ENCODE measurements around the gene CD8B. TPM values are rescaled to one million over a fixed set of nuclear protein-coding genes. Genes with fewer than 3 reads are reported as not detected.
A peak's percentile ranks its signal among the peaks of the same experiment; 100 is the strongest.
"Not testable (repeated sequence)": the region's sequence is repeated elsewhere in the genome, so short reads cannot be mapped to it uniquely, and the experiment has no call there.

Gene CD8B
- total and polyA plus RNA-seq, 9 of the 15 experiments (the other 6 are each of a cell fraction or from before 2014, with no cell fraction given), result not detected

GRCh38 chr2:86856498-86856897 lies 5.2 kb downstream of the CD8B start:
- H3K9ac ChIP-seq (ENCODE audit: insufficient read depth in 1 of 2, low read depth in 2 of 2, low read length in 2 of 2); POLR2A ChIA-PET; H3K79me2 ChIP-seq (ENCODE audit: control insufficient read depth, insufficient read depth, low read length); H3K4me3 ChIP-seq; H3K27ac ChIP-seq (ENCODE audit: extremely low read depth, low read depth, low read length); CTCF ChIA-PET (ENCODE audit: low intra/inter-chr PET ratio); H4K20me1 ChIP-seq (replicated peaks; ENCODE audit: control insufficient read depth, insufficient read depth, low read length); BruUV-seq (replicated peaks); in situ Hi-C loops (cut with MboI); H3K4me1 ChIP-seq (replicated peaks in 1 of 2; ENCODE audit: control insufficient read depth in 2 of 2, insufficient read depth in 2 of 2, low read length in 2 of 2); H3K9me1 ChIP-seq (ENCODE audit: control insufficient read depth, insufficient read depth, low read length); ATAC-seq; H3K36me3 ChIP-seq (ENCODE audit: control insufficient read depth, insufficient read depth, low read length); intact Hi-C loops (cut with micrococcal nuclease); FAIRE-seq; H2AFZ ChIP-seq (ENCODE audit: low read depth, low read length); DNase-seq (ENCODE audit: extremely low read depth in 1 of 4, low spot score in 3 of 4); H3K27me3 ChIP-seq (ENCODE audit: control insufficient read depth in 2 of 2, insufficient read depth in 2 of 2, low read length in 2 of 2); H3K4me2 ChIP-seq (ENCODE audit: insufficient read depth, low read length); H3K9me3 ChIP-seq (replicated peaks; ENCODE audit: control insufficient read depth, insufficient read depth, low read depth, low read length): not testable (repeated sequence)
- WGBS (ENCODE audit: insufficient coverage, low coverage, missing lambda C conversion rate), result 0% methylated on average over 1 of the region's 4 CpGs

GRCh38 chr2:86855981-86856380 lies 5.7 kb downstream of the CD8B start:
- H4K20me1 ChIP-seq (replicated peaks; ENCODE audit: control insufficient read depth, insufficient read depth, low read length); DNase-seq (ENCODE audit: extremely low read depth in 1 of 4, low spot score in 3 of 4); ATAC-seq; H3K4me1 ChIP-seq (replicated peaks in 1 of 2; ENCODE audit: control insufficient read depth in 2 of 2, insufficient read depth in 2 of 2, low read length in 2 of 2); H3K9ac ChIP-seq (ENCODE audit: insufficient read depth in 1 of 2, low read depth in 2 of 2, low read length in 2 of 2); H3K27ac ChIP-seq (ENCODE audit: extremely low read depth, low read depth, low read length); H2AFZ ChIP-seq (ENCODE audit: low read depth, low read length); POLR2A ChIA-PET; H3K9me1 ChIP-seq (ENCODE audit: control insufficient read depth, insufficient read depth, low read length); H3K79me2 ChIP-seq (ENCODE audit: control insufficient read depth, insufficient read depth, low read length); BruUV-seq (replicated peaks); H3K9me3 ChIP-seq (replicated peaks; ENCODE audit: control insufficient read depth, insufficient read depth, low read depth, low read length); H3K4me3 ChIP-seq; CTCF ChIA-PET (ENCODE audit: low intra/inter-chr PET ratio); intact Hi-C loops (cut with micrococcal nuclease); FAIRE-seq; H3K27me3 ChIP-seq (ENCODE audit: control insufficient read depth in 2 of 2, insufficient read depth in 2 of 2, low read length in 2 of 2); H3K36me3 ChIP-seq (ENCODE audit: control insufficient read depth, insufficient read depth, low read length); H3K4me2 ChIP-seq (ENCODE audit: insufficient read depth, low read length); in situ Hi-C loops (cut with MboI): not testable (repeated sequence)
- 0% methylated on average over 6 of the region's 6 CpGs for WGBS (ENCODE audit: insufficient coverage, low coverage, missing lambda C conversion rate)
- TF ChIP-seq NFIC (IDR thresholded peaks at IDR 0.05), result 0 out of 2 replicates have a peak, but pooled peaks have one; percentile 20

GRCh38 chr2:86851581-86851980 lies 10.1 kb downstream of the CD8B start:
- H3K9me3 ChIP-seq (replicated peaks; ENCODE audit: control insufficient read depth, insufficient read depth, low read depth, low read length); BruUV-seq (replicated peaks); H3K36me3 ChIP-seq (ENCODE audit: control insufficient read depth, insufficient read depth, low read length); H3K9me1 ChIP-seq (ENCODE audit: control insufficient read depth, insufficient read depth, low read length); H3K79me2 ChIP-seq (ENCODE audit: control insufficient read depth, insufficient read depth, low read length); in situ Hi-C loops (cut with MboI); H2AFZ ChIP-seq (ENCODE audit: low read depth, low read length); H3K4me2 ChIP-seq (ENCODE audit: insufficient read depth, low read length); H3K4me3 ChIP-seq; intact Hi-C loops (cut with micrococcal nuclease); FAIRE-seq; POLR2A ChIA-PET; H3K27ac ChIP-seq (ENCODE audit: extremely low read depth, low read depth, low read length); H4K20me1 ChIP-seq (replicated peaks; ENCODE audit: control insufficient read depth, insufficient read depth, low read length); CTCF ChIA-PET (ENCODE audit: low intra/inter-chr PET ratio); DNase-seq (ENCODE audit: extremely low read depth in 1 of 4, low spot score in 3 of 4); H3K27me3 ChIP-seq (ENCODE audit: control insufficient read depth in 2 of 2, insufficient read depth in 2 of 2, low read length in 2 of 2); H3K9ac ChIP-seq (ENCODE audit: insufficient read depth in 1 of 2, low read depth in 2 of 2, low read length in 2 of 2); H3K4me1 ChIP-seq (replicated peaks in 1 of 2; ENCODE audit: control insufficient read depth in 2 of 2, insufficient read depth in 2 of 2, low read length in 2 of 2); ATAC-seq: not testable (repeated sequence)
- 0% methylated on average over 4 of the region's 4 CpGs for WGBS (ENCODE audit: insufficient coverage, low coverage, missing lambda C conversion rate)

- H3K9me1 ChIP-seq (ENCODE audit: control insufficient read depth, insufficient read depth, low read length); H2AFZ ChIP-seq (ENCODE audit: low read depth, low read length); BruUV-seq (replicated peaks); in situ Hi-C loops (cut with MboI); H3K9me3 ChIP-seq (replicated peaks; ENCODE audit: control insufficient read depth, insufficient read depth, low read depth, low read length); ATAC-seq; CTCF ChIA-PET (ENCODE audit: low intra/inter-chr PET ratio); POLR2A ChIA-PET; H3K9ac ChIP-seq (ENCODE audit: insufficient read depth in 1 of 2, low read depth in 2 of 2, low read length in 2 of 2); H4K20me1 ChIP-seq (replicated peaks; ENCODE audit: control insufficient read depth, insufficient read depth, low read length); H3K4me2 ChIP-seq (ENCODE audit: insufficient read depth, low read length); H3K36me3 ChIP-seq (ENCODE audit: control insufficient read depth, insufficient read depth, low read length); H3K79me2 ChIP-seq (ENCODE audit: control insufficient read depth, insufficient read depth, low read length); H3K27me3 ChIP-seq (ENCODE audit: control insufficient read depth in 2 of 2, insufficient read depth in 2 of 2, low read length in 2 of 2); H3K4me3 ChIP-seq; H3K4me1 ChIP-seq (replicated peaks in 1 of 2; ENCODE audit: control insufficient read depth in 2 of 2, insufficient read depth in 2 of 2, low read length in 2 of 2); intact Hi-C loops (cut with micrococcal nuclease); DNase-seq (ENCODE audit: extremely low read depth in 1 of 4, low spot score in 3 of 4); H3K27ac ChIP-seq (ENCODE audit: extremely low read depth, low read depth, low read length): not testable (repeated sequence)
- peak; percentile 44 for FAIRE-seq
- 0% methylated on average over 6 of the region's 6 CpGs for WGBS (ENCODE audit: insufficient coverage, low coverage, missing lambda C conversion rate)
Measured at GRCh38 chr2:86842607-86843234, 19.0 kb downstream of the CD8B start.

Data from K562 (cell line).